Stomach (tissue), 4 donors: ENCODE results near the gene ACBD4.

ENCODE experiments used
- CTCF ChIP-seq, 7 experiments: fragments of 450-650 bp in 4 of 7; fragments of 200-600 bp in 3 of 7; sonication (generic) in 3 of 7; IDR thresholded peaks; one replicate each; pipeline ENCODE4 v1.5.1; 2016 to 2019; ENCODE audit warnings: antibody characterized with exemption in 7 of 7, control low read depth in 2 of 7, mild to moderate bottlenecking in 1 of 7
- POLR2AphosphoS5 ChIP-seq, 3 donors: sonication (generic); formaldehyde crosslinking; IDR thresholded peaks; one replicate each; pipeline ENCODE4 v1.6.1; 2016; ENCODE audit warnings: antibody characterized with exemption in 3 of 3

- no peak for TF ChIP-seq POLR2AphosphoS5 (IDR thresholded peaks at IDR 0.05)
- no peak for TF ChIP-seq CTCF (IDR thresholded peaks at IDR 0.05)
Measured at GRCh38 chr17:45164734-45165269, 29.3 kb downstream of the ACBD4 start.
